Breast epithelium (tissue), 4 donors: ENCODE data around the gene AGPAT3. TPM values are rescaled to one million over a fixed set of nuclear protein-coding genes. Genes with fewer than 3 reads are reported as not detected.

ENCODE experiments used
- DNase-seq, 2 donors: peaks; one replicate each; pipeline ENCODE4 v3.0.0-alpha.2; 2019; ENCODE audit warnings: low spot score in 2 of 2
- H3K27ac ChIP-seq, 2 donors: fragments of 200-600 bp; sonication (generic) in 1 of 2; one replicate each; pipeline ENCODE4 v1.5.1; 2016 to 2019; ENCODE audit warnings: mild to moderate bottlenecking in 1 of 2
- H3K27me3 ChIP-seq, 2 donors: fragments of 200-600 bp; sonication (generic) in 1 of 2; one replicate each; pipeline versions ENCODE4 v1.5.1 to v1.6.0; 2017 to 2019; ENCODE audit warnings: control low read depth in 1 of 2, mild to moderate bottlenecking in 1 of 2
- H3K36me3 ChIP-seq: fragments of 200-600 bp; one replicate; pipeline ENCODE4 v1.5.1; 2019
- H3K4me1 ChIP-seq, 2 donors: fragments of 200-600 bp; sonication (generic); one replicate each; pipeline ENCODE4 v1.5.1; 2016 to 2019; ENCODE audit warnings: control low read depth in 1 of 2
- H3K4me3 ChIP-seq, 3 donors: fragments of 200-600 bp; sonication (generic); 1 replicate in 2 of 3; 2 replicates in 1 of 3; pipeline ENCODE4 v1.5.1; 2016 to 2019; ENCODE audit warnings: mild to moderate bottlenecking in 3 of 3, moderate library complexity in 2 of 3
- H3K9me3 ChIP-seq, 2 donors: fragments of 200-600 bp; sonication (generic) in 1 of 2; one replicate each; pipeline ENCODE4 v1.5.1; 2016 to 2019; ENCODE audit warnings: control low read depth in 1 of 2
- CTCF ChIP-seq, 3 donors: fragments of 450-650 bp; IDR thresholded peaks; one replicate each; pipeline ENCODE4 v1.5.1; 2016 to 2017; ENCODE audit warnings: antibody characterized with exemption in 3 of 3, mild to moderate bottlenecking in 3 of 3, moderate library complexity in 3 of 3
- POLR2A ChIP-seq: fragments of 450-650 bp; IDR thresholded peaks from one replicate; pipeline ENCODE4 v1.6.1; 2016; ENCODE audit warnings: antibody characterized with exemption, mild to moderate bottlenecking, moderate library complexity
- POLR2AphosphoS5 ChIP-seq, 3 donors: sonication (generic); formaldehyde crosslinking; IDR thresholded peaks; one replicate each; pipeline ENCODE4 v1.6.1; 2017; ENCODE audit warnings: antibody characterized with exemption in 3 of 3
- intact Hi-C: fragments of 100-400 bp; cut with DNase I; formaldehyde crosslinking; loops from one replicate; pipeline ENCODE4 v1.15.1; 2023; ENCODE audit warnings: low total_unique reads
- total RNA-seq, 3 donors: library from RNA; depleted of rRNA; stranded (reverse); fragments of >200 nt; gene quantifications; one replicate each; pipeline ENCODE4 v1.1.0, GENCODE V29; 2016

The AGPAT3 gene
- total RNA-seq, 3 donors from 2014 or later = 27.2 to 35.8 (median 28.2) TPM

- intact Hi-C loops = no loop called here
- Histone ChIP-seq H3K36me3 (no peaks in the 10 kb centered on the region), H3K4me1 (peaks cover 0 to 8% of the 10 kb centered on the region in 2 donors), H3K4me3 (no peak overlapping the region), H3K27me3 (no peaks in the 10 kb centered on the region), H3K9me3 (no peaks in the 10 kb centered on the region), H3K27ac (no peak overlapping the region)
- no peak for TF ChIP-seq CTCF (IDR thresholded peaks at IDR 0.05)
- TF ChIP-seq POLR2A = no peak
- no peak for TF ChIP-seq POLR2AphosphoS5 (IDR thresholded peaks at IDR 0.05)
- no peak for DNase-seq
These were observed 54.3 kb downstream of the AGPAT3 start for GRCh38 chr21:43919283-43919682.

GRCh38 chr21:43919871-43920801 is 55.1 kb downstream of the AGPAT3 start:
- intact Hi-C loops = no loop called here

GRCh38 chr21:43921571-43921978 is 56.6 kb downstream of the AGPAT3 start:
- TF ChIP-seq POLR2AphosphoS5 (IDR thresholded peaks at IDR 0.05) = no peak
- no peak for TF ChIP-seq CTCF (IDR thresholded peaks at IDR 0.05)
- no peak for TF ChIP-seq POLR2A
- intact Hi-C loops = no loop called here
- Histone ChIP-seq H3K27ac (no peak overlapping the region), H3K4me1 (peaks cover 0 to 8% of the 10 kb centered on the region in 2 donors), H3K36me3 (no peaks in the 10 kb centered on the region), H3K9me3 (no peaks in the 10 kb centered on the region), H3K27me3 (no peaks in the 10 kb centered on the region), H3K4me3 (no peak overlapping the region)
- no peak for DNase-seq

More at GRCh38 chr21:43919871-43920801, 55.1 kb downstream of the AGPAT3 start:
- no peak for TF ChIP-seq POLR2A
- no peak for TF ChIP-seq CTCF (IDR thresholded peaks at IDR 0.05)
- TF ChIP-seq POLR2AphosphoS5 (IDR thresholded peaks at IDR 0.05) = no peak
- DNase-seq = no peak
- no peaks in the 10 kb centered on the region for H3K27me3 ChIP-seq
- H3K36me3 ChIP-seq = no peaks in the 10 kb centered on the region
- H3K4me1 ChIP-seq = peaks cover 0 to 8% of the 10 kb centered on the region in 2 donors
- H3K9me3 ChIP-seq = no peaks in the 10 kb centered on the region
- H3K27ac ChIP-seq = no peak overlapping the region
- H3K4me3 ChIP-seq = no peak overlapping the region

- peaks cover 0 to 8% of the 10 kb centered on the region in 2 donors for H3K4me1 ChIP-seq
- no peak for DNase-seq
- intact Hi-C loops = no loop called here
- H3K27me3 ChIP-seq = no peaks in the 10 kb centered on the region
- H3K36me3 ChIP-seq = no peaks in the 10 kb centered on the region
- TF ChIP-seq POLR2AphosphoS5 (IDR thresholded peaks at IDR 0.05) = no peak
- TF ChIP-seq POLR2A = no peak
- TF ChIP-seq CTCF (IDR thresholded peaks at IDR 0.05) = no peak
- no peak overlapping the region for H3K27ac ChIP-seq
- no peaks in the 10 kb centered on the region for H3K9me3 ChIP-seq
- H3K4me3 ChIP-seq = no peak overlapping the region
These were observed 57.2 kb downstream of the AGPAT3 start for GRCh38 chr21:43921979-43922945.
